NT2/D1 (cell line): ENCODE data around the gene PPP1CB.
"Not testable (repeated sequence)": the region's sequence is repeated elsewhere in the genome, so short reads cannot be mapped to it uniquely, and the experiment has no call there.

ENCODE experiments used
- SUZ12 ChIP-seq: IDR thresholded peaks from 2 replicates; pipeline ENCODE4 v1.6.1; 2011; ENCODE audit not compliant: insufficient read length, insufficient read depth; ENCODE audit errors: extremely low read depth
- YY1 ChIP-seq: IDR thresholded peaks from 2 replicates; pipeline ENCODE4 v1.6.1; 2011; ENCODE audit not compliant: insufficient read length, insufficient read depth
- ZNF274 ChIP-seq: IDR thresholded peaks from 2 replicates; pipeline ENCODE4 v1.6.1; 2011; ENCODE audit warnings: mild to moderate bottlenecking, low read depth, low read length

- TF ChIP-seq SUZ12, ZNF274, YY1: not testable (repeated sequence)
Measured at GRCh38 chr2:28784570-28784969, 32.9 kb downstream of the PPP1CB start.
